Muscle layer of duodenum (tissue), 2 donors: ENCODE data around the gene TRIO.

ENCODE experiments used
- H3K27ac ChIP-seq: one replicate; pipeline ENCODE4 v1.7.0; 2013; ENCODE audit warnings: mild to moderate bottlenecking, low read length
- H3K27me3 ChIP-seq: one replicate; pipeline ENCODE4 v1.7.0; 2013; ENCODE audit warnings: low read depth, mild to moderate bottlenecking, control low read depth, low read length
- H3K36me3 ChIP-seq, 2 donors: one replicate each; pipeline ENCODE4 v1.7.0; 2013; ENCODE audit warnings: low read length in 2 of 2, control low read depth in 1 of 2, mild to moderate bottlenecking in 1 of 2; ENCODE audit not compliant: insufficient read depth in 2 of 2, control insufficient read depth in 1 of 2
- H3K4me1 ChIP-seq, 2 donors: one replicate each; pipeline ENCODE4 v1.7.0; 2013; ENCODE audit warnings: low read length in 2 of 2, mild to moderate bottlenecking in 2 of 2, control low read depth in 1 of 2, moderate library complexity in 1 of 2; ENCODE audit not compliant: insufficient read depth in 2 of 2, control insufficient read depth in 1 of 2
- H3K4me3 ChIP-seq, 2 donors: one replicate each; pipeline ENCODE4 v1.7.0; 2013; ENCODE audit warnings: low read length in 2 of 2, low read depth in 1 of 2, mild to moderate bottlenecking in 1 of 2
- H3K9me3 ChIP-seq, 2 donors: one replicate each; pipeline ENCODE4 v1.7.0; 2013; ENCODE audit warnings: low read length in 2 of 2, control low read depth in 1 of 2, mild to moderate bottlenecking in 1 of 2; ENCODE audit not compliant: control insufficient read depth in 1 of 2
- donor health status: healthy.

The TRIO gene

DNA sequence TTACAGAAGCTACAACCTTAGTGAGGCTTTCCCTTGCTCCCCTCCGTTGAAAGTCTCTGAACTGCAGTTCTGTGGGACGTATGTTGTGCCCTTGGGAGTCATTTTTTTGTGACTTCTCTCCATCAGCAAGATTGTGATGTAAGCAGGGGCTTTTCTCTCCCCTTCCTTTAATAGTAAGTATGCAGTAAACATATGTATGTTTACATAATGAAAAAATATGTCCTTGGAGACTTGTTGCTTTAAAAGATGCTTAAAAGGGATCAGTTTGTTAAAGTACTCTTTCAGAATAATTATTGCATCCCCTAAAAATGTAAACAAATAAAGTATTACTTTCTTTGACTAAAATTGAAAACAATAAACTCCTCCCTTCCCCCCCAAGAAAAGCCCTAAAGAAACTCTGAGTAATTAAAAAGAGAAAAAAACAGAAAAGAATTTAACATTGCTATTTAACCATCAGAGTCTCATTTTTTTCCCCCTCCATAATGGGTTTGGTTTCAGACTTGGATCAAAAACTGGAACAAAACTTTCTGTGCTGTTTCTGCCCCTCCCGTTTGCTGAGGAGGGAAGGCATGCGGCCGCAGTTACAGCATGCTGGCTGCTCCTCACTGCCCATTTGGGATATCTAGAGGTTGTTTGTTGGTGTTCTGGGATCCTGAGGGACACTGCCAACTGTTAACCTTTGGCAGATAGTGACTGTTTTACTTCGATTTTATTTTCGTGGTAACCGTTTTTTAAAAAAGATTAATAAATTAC lies 40.2 kb downstream of the TRIO start:
- Histone ChIP-seq H3K27ac (peak overlapping the region; percentile 93), H3K4me1 (peaks cover 9 to 23% of the 10 kb centered on the region in 2 donors), H3K36me3 (peaks cover 0 to 11% of the 10 kb centered on the region in 2 donors), H3K9me3 (no peaks in the 10 kb centered on the region), H3K4me3 (peak overlapping the region in 1 of 2 donors; percentile 26), H3K27me3 (no peaks in the 10 kb centered on the region)

DNA sequence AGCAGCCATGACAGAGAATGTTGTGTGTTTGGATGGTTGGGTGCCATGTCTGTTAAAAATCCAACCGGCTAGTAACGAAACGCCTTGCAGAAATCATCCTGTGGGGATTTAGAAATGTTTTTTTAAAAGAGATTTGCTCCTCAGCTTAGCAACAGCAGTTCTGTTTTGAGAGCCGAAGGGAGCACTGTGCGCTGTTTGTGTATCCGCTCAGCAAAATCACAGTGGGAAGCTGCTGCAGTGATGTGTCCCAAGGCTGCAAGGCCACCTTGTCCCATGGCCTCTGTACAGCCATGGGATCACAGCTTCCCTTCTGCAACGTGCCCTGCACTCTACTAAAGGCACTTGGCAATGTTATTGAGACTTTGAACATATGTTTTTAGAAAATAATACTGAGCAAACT lies 40.9 kb downstream of the TRIO start:
- Histone ChIP-seq H3K36me3 (peaks cover 0 to 11% of the 10 kb centered on the region in 2 donors), H3K27me3 (no peaks in the 10 kb centered on the region), H3K27ac (peak overlapping the region; percentile 93), H3K9me3 (no peaks in the 10 kb centered on the region), H3K4me1 (peaks cover 6 to 18% of the 10 kb centered on the region in 2 donors), H3K4me3 (peak overlapping the region; percentile 26 to 31)

DNA sequence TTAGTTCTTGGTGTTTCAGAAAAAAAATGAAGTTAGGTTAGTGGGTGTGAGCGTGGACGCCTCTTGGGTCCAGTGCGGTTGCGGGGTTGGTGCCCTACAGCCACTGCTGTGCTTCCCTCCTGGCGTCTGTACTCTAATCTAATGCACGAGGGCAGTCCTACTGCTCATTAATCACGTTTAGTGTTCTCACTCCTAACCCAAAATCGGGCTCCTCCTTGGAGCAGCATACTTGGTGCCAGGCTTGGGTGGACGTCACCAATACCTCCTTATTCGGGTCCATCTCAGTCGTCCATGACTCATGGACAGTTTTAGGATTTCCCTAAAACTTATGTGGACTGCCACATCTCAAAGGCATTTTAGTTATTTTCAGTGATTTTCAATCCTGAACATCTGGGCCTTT lies 41.6 kb downstream of the TRIO start:
- Histone ChIP-seq H3K27ac (peak overlapping the region; percentile 93), H3K36me3 (peaks cover 0 to 11% of the 10 kb centered on the region in 2 donors), H3K9me3 (no peaks in the 10 kb centered on the region), H3K4me3 (peak overlapping the region in 1 of 2 donors; percentile 26), H3K27me3 (no peaks in the 10 kb centered on the region), H3K4me1 (peaks cover 6 to 18% of the 10 kb centered on the region in 2 donors)

DNA sequence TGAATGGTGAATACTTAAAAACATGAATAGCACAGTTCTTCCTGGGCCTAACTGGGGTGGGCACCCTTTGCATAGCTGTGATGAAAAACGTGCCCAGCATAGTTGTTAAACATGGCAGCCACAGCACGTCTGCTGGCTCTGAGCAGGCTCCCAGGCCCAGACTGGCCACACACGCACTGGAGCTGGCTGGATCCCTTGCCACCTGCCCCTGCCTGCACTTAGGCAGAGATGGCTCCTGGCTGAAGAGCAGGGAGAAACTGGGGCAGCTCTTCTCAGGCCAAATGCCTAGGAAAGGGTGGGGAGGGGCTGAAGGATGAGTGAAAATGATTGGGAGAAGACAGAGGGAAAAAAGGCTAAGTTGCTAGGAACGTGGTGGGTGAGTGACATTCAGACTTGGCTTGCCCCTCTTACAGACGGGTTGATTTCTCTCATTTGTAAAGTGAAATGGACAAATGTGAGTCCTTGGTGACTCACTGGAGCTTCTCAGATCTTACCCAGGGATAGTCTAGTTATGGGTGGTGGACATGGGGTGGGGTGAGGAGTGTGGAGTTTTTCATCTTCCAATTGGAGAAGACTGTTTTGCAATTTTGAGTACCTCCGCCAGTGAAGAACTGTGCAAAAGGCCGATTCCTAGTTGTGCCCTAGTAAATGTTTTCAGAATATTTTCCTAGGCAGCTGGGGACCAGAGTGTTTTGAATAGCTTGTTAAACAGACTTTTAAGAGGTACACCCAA lies 42.4 kb downstream of the TRIO start:
- Histone ChIP-seq H3K36me3 (peaks cover 0 to 11% of the 10 kb centered on the region in 2 donors), H3K4me1 (peaks cover 6 to 18% of the 10 kb centered on the region in 2 donors), H3K4me3 (peak overlapping the region in 1 of 2 donors; percentile 26)

DNA sequence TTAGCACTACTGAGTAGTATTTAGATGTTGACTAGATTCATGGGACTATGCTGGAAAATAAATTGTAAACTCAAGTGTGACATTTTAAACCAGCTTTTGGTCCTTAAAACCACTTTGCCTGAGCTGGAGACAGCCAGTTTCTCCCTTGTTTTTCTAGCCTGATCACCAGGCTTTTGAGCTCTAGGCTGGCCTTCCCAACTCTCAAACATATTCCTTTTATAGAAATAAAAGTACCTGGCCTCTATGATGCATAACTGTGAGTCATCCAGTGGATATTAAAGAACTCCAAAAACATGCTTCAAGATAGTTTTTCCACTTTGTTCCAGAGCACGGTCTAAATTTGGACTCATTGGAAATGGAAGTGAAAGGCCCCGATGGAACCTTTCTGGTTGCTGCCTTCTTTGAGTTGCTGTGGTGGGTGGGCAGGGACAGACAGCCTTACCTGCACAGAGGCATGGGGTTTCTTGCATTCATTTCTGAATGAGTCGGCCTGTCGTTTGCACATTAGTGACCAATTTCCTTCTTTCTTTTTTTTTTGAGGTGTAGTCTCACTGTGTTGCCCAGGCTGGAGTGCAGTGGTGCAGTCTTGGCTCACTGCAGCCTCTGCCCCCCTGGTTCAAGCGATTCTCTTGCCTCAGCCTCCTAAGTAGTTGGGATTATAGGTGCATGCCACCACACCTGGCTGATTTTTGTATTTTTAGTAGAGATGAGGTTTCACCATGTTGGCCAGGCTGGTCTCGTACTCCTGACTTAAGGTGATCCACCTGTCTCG lies 43.1 kb downstream of the TRIO start:
- Histone ChIP-seq H3K27ac (peak overlapping the region; percentile 93), H3K36me3 (peaks cover 0 to 11% of the 10 kb centered on the region in 2 donors), H3K4me1 (peaks cover 6 to 18% of the 10 kb centered on the region in 2 donors), H3K9me3 (no peaks in the 10 kb centered on the region), H3K4me3 (no peak overlapping the region), H3K27me3 (no peaks in the 10 kb centered on the region)

More for the DNA sequence above, 42.4 kb downstream of the TRIO start:
- peak overlapping the region; percentile 93 for H3K27ac ChIP-seq
- no peaks in the 10 kb centered on the region for H3K9me3 ChIP-seq
- H3K27me3 ChIP-seq: no peaks in the 10 kb centered on the region

DNA sequence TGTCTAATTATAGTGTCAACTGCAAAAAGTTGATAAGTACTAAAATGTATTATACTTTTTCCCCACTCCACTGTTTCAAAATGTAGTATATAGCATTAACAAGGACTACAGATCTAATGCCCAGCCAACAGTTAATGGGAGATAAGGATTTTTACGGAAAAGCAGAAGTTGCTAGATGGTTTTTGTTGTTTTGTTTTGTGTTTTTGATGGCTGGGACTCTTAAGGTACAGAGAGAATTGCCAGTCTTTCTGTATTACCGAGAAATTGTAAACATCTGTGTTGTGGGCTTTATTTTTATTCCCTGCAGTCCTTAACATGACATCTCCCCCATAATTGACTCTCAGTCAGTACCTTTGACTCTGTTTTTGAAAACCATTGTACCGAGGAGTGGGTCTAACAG lies 44.0 kb downstream of the TRIO start:
- peaks cover 6 to 18% of the 10 kb centered on the region in 2 donors for H3K4me1 ChIP-seq
- H3K27ac ChIP-seq: peak overlapping the region; percentile 93
- peaks cover 0 to 11% of the 10 kb centered on the region in 2 donors for H3K36me3 ChIP-seq
- H3K9me3 ChIP-seq: no peaks in the 10 kb centered on the region
- no peak overlapping the region for H3K4me3 ChIP-seq
- no peaks in the 10 kb centered on the region for H3K27me3 ChIP-seq

DNA sequence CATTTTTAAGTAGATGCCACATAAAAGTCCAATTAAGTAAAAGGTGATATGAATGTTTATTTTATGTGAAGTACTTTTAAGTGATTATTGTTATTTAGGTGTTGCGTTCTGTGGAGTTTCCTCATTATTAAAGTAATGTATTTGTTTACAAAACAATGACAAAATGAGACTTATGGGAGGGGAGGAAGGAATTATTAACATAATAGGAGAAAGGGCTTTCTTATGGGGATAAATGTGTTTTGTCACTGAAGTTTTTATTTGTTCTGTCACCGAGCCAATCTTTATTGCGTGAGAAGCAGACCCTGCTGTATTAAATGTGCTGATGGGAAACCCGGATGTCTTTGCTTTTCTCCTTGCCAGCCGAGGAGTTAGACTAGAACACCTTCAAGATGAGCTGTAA lies 44.5 kb downstream of the TRIO start:
- H3K4me3 ChIP-seq: no peak overlapping the region
- H3K9me3 ChIP-seq: no peaks in the 10 kb centered on the region
- peaks cover 0 to 11% of the 10 kb centered on the region in 2 donors for H3K36me3 ChIP-seq
- H3K4me1 ChIP-seq: peaks cover 6 to 16% of the 10 kb centered on the region in 2 donors
- H3K27me3 ChIP-seq: no peaks in the 10 kb centered on the region
- H3K27ac ChIP-seq: peak overlapping the region; percentile 93

DNA sequence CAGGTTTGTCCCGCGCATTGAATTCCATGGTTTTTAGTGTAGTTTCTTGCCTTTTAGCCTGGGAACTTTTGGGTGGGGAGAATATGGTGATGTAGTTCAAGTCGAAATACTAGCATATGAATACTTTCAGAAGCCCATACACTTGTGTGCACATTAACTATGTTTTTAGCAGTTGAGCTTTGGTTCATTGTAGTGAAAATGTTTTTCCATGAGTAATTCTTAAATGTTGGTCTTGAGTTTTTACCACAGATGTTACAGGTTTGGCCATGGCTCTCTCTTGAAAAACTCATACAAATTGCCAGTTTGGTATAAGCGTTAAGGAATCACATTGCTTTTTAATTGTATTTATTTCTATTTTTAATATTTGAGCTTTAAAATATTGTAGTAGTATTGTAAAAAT lies 45.6 kb downstream of the TRIO start:
- Histone ChIP-seq H3K36me3 (peaks cover 0 to 11% of the 10 kb centered on the region in 2 donors), H3K27me3 (no peaks in the 10 kb centered on the region), H3K4me1 (peaks cover 6 to 11% of the 10 kb centered on the region in 2 donors), H3K4me3 (no peak overlapping the region), H3K27ac (peak overlapping the region; percentile 93), H3K9me3 (no peaks in the 10 kb centered on the region)

DNA sequence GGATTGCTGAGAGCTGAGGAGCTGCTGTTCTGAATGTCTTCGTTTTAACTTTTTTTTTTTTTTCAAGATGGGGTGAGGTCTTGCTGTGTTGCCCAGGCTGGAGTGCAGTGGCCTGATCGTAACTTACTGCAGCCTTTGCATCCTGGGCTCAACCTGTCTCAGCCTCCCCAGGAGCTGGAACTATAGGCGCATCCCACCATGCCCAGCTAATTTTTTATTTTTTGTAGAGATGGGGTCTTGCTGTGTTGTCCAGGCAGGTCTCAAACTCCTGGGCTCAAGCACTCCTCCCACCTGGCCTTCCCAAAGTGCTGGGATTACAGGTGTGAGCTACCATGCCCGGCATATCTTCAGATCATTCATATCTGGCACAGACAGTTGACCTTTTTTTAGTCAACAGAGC lies 46.5 kb downstream of the TRIO start:
- Histone ChIP-seq H3K4me3 (no peak overlapping the region), H3K4me1 (peaks cover 6 to 11% of the 10 kb centered on the region in 2 donors), H3K36me3 (peaks cover 0 to 6% of the 10 kb centered on the region in 2 donors), H3K27me3 (no peaks in the 10 kb centered on the region), H3K9me3 (no peaks in the 10 kb centered on the region), H3K27ac (peak overlapping the region; percentile 90)

DNA sequence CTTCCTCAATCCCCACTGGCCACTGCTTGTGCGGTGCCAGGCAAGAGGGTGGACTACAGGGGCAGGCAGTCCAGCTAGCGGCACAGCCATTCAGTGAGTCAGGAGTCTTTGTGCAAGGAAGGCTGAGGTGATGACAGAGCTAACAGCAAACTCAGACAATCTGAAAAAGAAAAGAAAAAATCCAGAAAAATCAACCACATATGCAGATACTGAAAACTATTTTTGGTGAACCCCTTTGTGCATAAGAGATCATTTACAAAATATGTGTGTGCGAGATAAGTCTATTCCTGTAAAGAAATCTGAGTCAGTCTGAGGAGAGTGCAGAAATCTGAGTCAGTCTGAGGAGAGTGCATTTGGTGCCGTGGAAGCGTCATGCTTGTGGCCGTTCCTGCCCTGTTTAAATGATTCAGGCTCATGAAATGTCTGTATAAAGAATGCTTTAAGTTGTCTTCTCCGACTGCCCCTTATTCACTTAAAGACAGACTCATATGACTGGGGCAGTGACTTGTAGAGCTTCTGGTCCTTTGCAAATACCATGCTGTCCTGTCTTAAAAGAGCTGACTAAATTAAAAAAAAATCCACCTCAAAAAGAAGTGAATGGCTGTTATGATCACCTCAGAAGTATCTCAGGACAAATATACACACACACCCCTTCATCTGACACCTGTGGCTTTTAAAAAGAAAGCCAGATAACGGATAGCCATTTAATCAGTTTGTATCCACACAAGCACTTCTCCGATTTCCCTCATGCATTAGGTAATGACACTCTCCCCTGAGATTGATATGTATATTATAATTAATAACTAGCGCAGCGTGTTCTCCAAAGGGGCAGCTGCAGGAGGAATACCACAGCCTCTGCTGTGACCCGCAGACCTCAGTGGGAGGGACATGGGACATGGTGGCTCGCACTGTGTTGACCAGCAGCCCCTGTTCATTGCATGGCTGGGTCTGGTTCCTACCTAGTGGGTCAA lies 47.3 kb downstream of the TRIO start:
- H3K4me3 ChIP-seq: no peak overlapping the region

More for the DNA sequence above, 47.3 kb downstream of the TRIO start:
- Histone ChIP-seq H3K36me3 (peaks cover 0 to under 1% of the 10 kb centered on the region in 2 donors), H3K4me1 (peaks cover 1 to 6% of the 10 kb centered on the region in 2 donors), H3K27me3 (no peaks in the 10 kb centered on the region), H3K27ac (peak overlapping the region; percentile 90), H3K9me3 (no peaks in the 10 kb centered on the region)
